Measurements from ENCODE around the gene KPNA6. TPM values are rescaled to one million over a fixed set of nuclear protein-coding genes. Genes with fewer than 3 reads are reported as not detected.
A peak's percentile ranks its signal among the peaks of the same experiment; 100 is the strongest.

Gene KPNA6
- total and polyA plus RNA-seq, 9 of the 15 experiments (the other 6 are each of a cell fraction or from before 2014, with no cell fraction given): 20.1 to 54.6 (median 32.2) TPM

GRCh38 chr1:32066489-32066873, 41.4 kb upstream of the KPNA6 start (continued):
- TF ChIP-seq ETV1 (tag; conservative IDR thresholded peaks at IDR 0.05; ENCODE audit: low read depth): peak; percentile 54
- no peak for TF ChIP-seq CREM (IDR thresholded peaks at IDR 0.05; ENCODE audit: low read depth)
- TF ChIP-seq MNT (conservative IDR thresholded peaks at IDR 0.05): 0 out of 4 replicates have a peak, but pooled peaks of 1 of the 2 experiments have one; percentile 19
- TF ChIP-seq ZNF518B (CRISPR knock-in tag; IDR thresholded peaks at IDR 0.05): no peak
- 0 out of 2 replicates have a peak, but pooled peaks have one; percentile 12 for TF ChIP-seq ILF3 (IDR thresholded peaks at IDR 0.05; ENCODE audit: borderline replicate concordance)
- TF ChIP-seq ETS1 (conservative IDR thresholded peaks at IDR 0.05; ENCODE audit: control insufficient read depth, low read depth, low read length): no peak
- TF ChIP-seq E2F4 (CRISPR knock-in tag; IDR thresholded peaks at IDR 0.05; ENCODE audit: low read depth): no peak
- TF ChIP-seq U2AF1 (optimal IDR thresholded peaks at IDR 0.05; ENCODE audit: low read depth, low read length): no peak
- TF ChIP-seq FOXM1 (IDR thresholded peaks at IDR 0.05; ENCODE audit: low read depth): no peak; the same call in 1 of the 2 replicates
- no peak for TF ChIP-seq FOXM1 (CRISPR knock-in tag; IDR thresholded peaks at IDR 0.05; ENCODE audit: low read depth)
- TF ChIP-seq ZNF592 (IDR thresholded peaks at IDR 0.05): no peak
- no peak for TF ChIP-seq DDX20 (tag; IDR thresholded peaks at IDR 0.05; ENCODE audit: low read depth)
- TF ChIP-seq ARID3B (CRISPR knock-in tag; IDR thresholded peaks at IDR 0.05; ENCODE audit: borderline replicate concordance): no peak
